H1 (cell line): ENCODE measurements around the gene GAMT. TPM values are rescaled to one million over a fixed set of nuclear protein-coding genes. Genes with fewer than 3 reads are reported as not detected.

Experiments used
- EP300 ChIP-seq, 2 experiments: IDR thresholded peaks; 1 replicate in 1 of 2; 2 replicates in 1 of 2; pipeline ENCODE4 v1.6.1; 2011 to 2012; ENCODE audit warnings: low read depth in 2 of 2, low read length in 2 of 2, mild to moderate bottlenecking in 2 of 2, borderline replicate concordance in 1 of 2, inconsistent platforms in 1 of 2, moderate library complexity in 1 of 2
- GABPA ChIP-seq: IDR thresholded peaks from 2 replicates; pipeline ENCODE4 v1.6.1; 2011; ENCODE audit warnings: mild to moderate bottlenecking, low read length, moderate library complexity, borderline replicate concordance; ENCODE audit not compliant: insufficient read depth
- NRF1 ChIP-seq: IDR thresholded peaks from 2 replicates; pipeline ENCODE4 v1.6.1; 2011; ENCODE audit warnings: mild to moderate bottlenecking, low read depth, low read length, improper control_type of control experiment
- RNF2 ChIP-seq: fragments of 200-900, 300-1000 bp; sonication (generic); IDR thresholded peaks from 2 replicates; pipeline ENCODE4 v1.7.1; 2016; ENCODE audit warnings: borderline replicate concordance, low read depth, mild to moderate bottlenecking, antibody characterized with exemption, low read length; ENCODE audit not compliant: poor library complexity, severe bottlenecking; ENCODE audit errors: missing control alignments
- polyA plus RNA-seq, 7 experiments: library from polyadenylated mRNA; depleted of rRNA in 3 of 7; stranded (reverse) in 5 of 7; unstranded in 2 of 7; fragments of >200 nt in 5 of 7; fragments of 200-250 nt in 2 of 7; gene quantifications; 1 replicate in 5 of 7; 2 replicates in 1 of 7; 4 replicates in 1 of 7; pipeline versions ENCODE4 v1.2.1 to v1.2.3, GENCODE V29; 2011 to 2013; ENCODE audit warnings: missing spikeins in 2 of 7, mixed read lengths in 2 of 7
- total RNA-seq: library from RNA; stranded (reverse); fragmentation: NEBNext Ultra II Directional; extraction: Animal tissue kit (Norgen Biotek cat#: 25700); gene quantifications from 2 replicates; pipeline ENCODE4 v1.2.1, GENCODE V29; 2021

GAMT gene
- total and polyA plus RNA-seq, 2 of the 8 experiments (the other 6 are each of a cell fraction or from before 2014, with no cell fraction given) = 17.2 to 35.6 TPM

DNA sequence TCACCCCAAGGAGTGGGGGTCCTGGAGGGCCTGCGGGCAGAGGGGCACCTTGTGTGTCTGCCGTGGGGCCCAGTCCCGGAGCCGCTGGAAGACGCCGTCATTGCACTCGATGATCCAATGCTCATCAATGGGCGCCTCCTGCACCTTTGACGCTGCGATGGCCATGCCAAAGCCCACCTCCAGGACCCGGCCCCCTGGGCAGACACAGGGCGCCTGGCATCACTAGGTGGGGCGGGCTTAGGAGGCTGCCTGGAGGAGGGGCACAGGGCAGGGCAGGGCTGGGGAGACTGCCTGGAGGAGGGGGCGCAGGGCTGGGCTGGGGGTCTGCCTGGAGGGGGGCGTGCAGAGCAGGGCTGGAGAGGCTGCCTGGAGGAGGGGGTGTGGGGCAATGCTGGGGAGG lies 1.6 kb downstream of the GAMT start (continued):
- no peak for TF ChIP-seq EP300 (IDR thresholded peaks at IDR 0.05; ENCODE audit: borderline replicate concordance in 1 of 2, low read depth in 2 of 2, low read length in 2 of 2)
- no peak for TF ChIP-seq RNF2
- no peak for TF ChIP-seq GABPA
- TF ChIP-seq NRF1 = no peak
